Right renal pelvis (tissue), 4 donors: ENCODE results near the gene NXPH4. TPM values are rescaled to one million over a fixed set of nuclear protein-coding genes. Genes with fewer than 3 reads are reported as not detected.

Source experiments
- DNase-seq, 4 donors: peaks; one replicate each; pipeline ENCODE4 v3.0.0-alpha.2; 2013; ENCODE audit warnings: low read depth in 4 of 4, low spot score in 3 of 4, missing footprints in 1 of 4
- polyA plus RNA-seq, 4 donors: library from polyadenylated mRNA; unstranded; fragments of 120-200 nt; gene quantifications; one replicate each; pipeline ENCODE4 v1.2.1, GENCODE V29; 2013; ENCODE audit not compliant: insufficient read length in 4 of 4

Gene NXPH4
- polyA plus RNA-seq, 4 donors, result 2.4 to 4.4 (median 3.1) TPM

- peak; percentile 92 to 93 (median 92) for DNase-seq
Observed at GRCh38 chr12:57229634-57230380, 13.2 kb downstream of the NXPH4 start, which contains the start of gene SHMT2. Gene SHMT2 (plus strand): TSS chr12:57229711. CDS start chr12:57229779, 68 bp downstream.

GRCh38 chr12:57230381-57231155 is 14.0 kb downstream of the NXPH4 start:
- DNase-seq, result no peak

- DNase-seq, result no peak
Observed at GRCh38 chr12:57231276-57232021, 14.9 kb downstream of the NXPH4 start.

- DNase-seq, result no peak
Observed at GRCh38 chr12:57232156-57232756, 15.7 kb downstream of the NXPH4 start.

- DNase-seq, result no peak
Observed at GRCh38 chr12:57233357-57234232, 17.0 kb downstream of the NXPH4 start.

GRCh38 chr12:57234233-57234570 is 17.6 kb downstream of the NXPH4 start:
- no peak for DNase-seq

- DNase-seq, result no peak
Observed at GRCh38 chr12:57234571-57235016, 18.0 kb downstream of the NXPH4 start.

GRCh38 chr12:57235017-57235727 is 18.6 kb downstream of the NXPH4 start:
- DNase-seq, result no peak

- no peak for DNase-seq
Observed at GRCh38 chr12:57235728-57236131, 19.1 kb downstream of the NXPH4 start.

GRCh38 chr12:57236201-57236924 is 19.8 kb downstream of the NXPH4 start:
- no peak for DNase-seq

- no peak for DNase-seq
Observed at GRCh38 chr12:57236925-57237595, 20.5 kb downstream of the NXPH4 start.

GRCh38 chr12:57237596-57237931 is 21.0 kb downstream of the NXPH4 start:
- DNase-seq, result no peak

GRCh38 chr12:57237932-57238853 is 21.6 kb downstream of the NXPH4 start:
- DNase-seq, result no peak

- DNase-seq, result peak in 3 of 4 donors; percentile 75 to 86 (median 78)
Observed at GRCh38 chr12:57238854-57239554, 22.4 kb downstream of the NXPH4 start.

- DNase-seq, result no peak
Observed at GRCh38 chr12:57239587-57240065, 23.0 kb downstream of the NXPH4 start.
